ENCODE results near the gene POTEH.
"Not testable (repeated sequence)": the region's sequence is repeated elsewhere in the genome, so short reads cannot be mapped to it uniquely, and the experiment has no call there.

DNA sequence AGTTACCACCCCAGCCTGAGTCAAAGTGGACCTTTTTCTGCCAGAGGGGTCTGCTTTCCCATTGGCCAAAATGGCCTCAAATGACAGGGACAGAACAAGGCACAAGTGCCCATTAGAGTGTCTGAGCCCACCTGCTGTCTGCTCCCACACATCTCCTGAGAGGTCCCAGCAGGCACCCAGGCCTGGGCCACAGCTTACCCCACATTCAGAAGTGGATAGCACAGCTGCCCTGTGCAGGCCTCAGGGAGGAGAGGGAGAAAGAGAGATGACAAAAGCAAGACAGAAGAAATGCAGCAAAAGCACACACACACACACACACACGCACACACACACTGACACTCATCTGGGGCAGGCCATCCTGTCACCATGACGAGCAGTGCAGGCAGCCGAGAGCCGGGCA is 4.2 kb upstream of the POTEH start:
- not testable (repeated sequence) for TF ChIP-seq EP300, POLR2A (IDR thresholded peaks at IDR 0.05)
- TF ChIP-seq, protein P1, sequence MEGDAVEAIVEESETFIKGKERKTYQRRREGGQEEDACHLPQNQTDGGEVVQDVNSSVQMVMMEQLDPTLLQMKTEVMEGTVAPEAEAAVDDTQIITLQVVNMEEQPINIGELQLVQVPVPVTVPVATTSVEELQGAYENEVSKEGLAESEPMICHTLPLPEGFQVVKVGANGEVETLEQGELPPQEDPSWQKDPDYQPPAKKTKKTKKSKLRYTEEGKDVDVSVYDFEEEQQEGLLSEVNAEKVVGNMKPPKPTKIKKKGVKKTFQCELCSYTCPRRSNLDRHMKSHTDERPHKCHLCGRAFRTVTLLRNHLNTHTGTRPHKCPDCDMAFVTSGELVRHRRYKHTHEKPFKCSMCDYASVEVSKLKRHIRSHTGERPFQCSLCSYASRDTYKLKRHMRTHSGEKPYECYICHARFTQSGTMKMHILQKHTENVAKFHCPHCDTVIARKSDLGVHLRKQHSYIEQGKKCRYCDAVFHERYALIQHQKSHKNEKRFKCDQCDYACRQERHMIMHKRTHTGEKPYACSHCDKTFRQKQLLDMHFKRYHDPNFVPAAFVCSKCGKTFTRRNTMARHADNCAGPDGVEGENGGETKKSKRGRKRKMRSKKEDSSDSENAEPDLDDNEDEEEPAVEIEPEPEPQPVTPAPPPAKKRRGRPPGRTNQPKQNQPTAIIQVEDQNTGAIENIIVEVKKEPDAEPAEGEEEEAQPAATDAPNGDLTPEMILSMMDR (IDR thresholded peaks at IDR 0.05), result not testable (repeated sequence)
